Measurements from ENCODE around the gene PNKD. TPM values are rescaled to one million over a fixed set of nuclear protein-coding genes. Genes with fewer than 3 reads are reported as not detected.

Gene PNKD
- total RNA-seq, 4 donors from 2014 or later: 33.4 to 66.4 (median 49.4) TPM

GRCh38 chr2:218281449-218281848 lies 11.1 kb downstream of the PNKD start:
- H3K27ac ChIP-seq: peak overlapping the region; percentile 97
- DNase-seq (ENCODE audit: low spot score in 2 of 2): no peak
- no peaks in the 10 kb centered on the region for H3K9me3 ChIP-seq
- no peak overlapping the region for H3K4me3 ChIP-seq
- TF ChIP-seq POLR2AphosphoS5 (IDR thresholded peaks at IDR 0.05) (peak in 1 of 3 donors; percentile 24), POLR2A (IDR thresholded peaks at IDR 0.05) (no peak)
- peaks cover 54% of the 10 kb centered on the region for H3K36me3 ChIP-seq
- no peaks in the 10 kb centered on the region for H3K27me3 ChIP-seq
- WGBS: 32% methylated on average over 3 of the region's 3 CpGs
- H3K4me1 ChIP-seq: peaks cover 72% of the 10 kb centered on the region

- peaks cover 81% of the 10 kb centered on the region for H3K4me1 ChIP-seq
- H3K27me3 ChIP-seq: no peaks in the 10 kb centered on the region
- peak overlapping the region; percentile 97 for H3K27ac ChIP-seq
- no peaks in the 10 kb centered on the region for H3K9me3 ChIP-seq
- TF ChIP-seq CTCF (IDR thresholded peaks at IDR 0.05) (no peak), EP300 (IDR thresholded peaks at IDR 0.05) (no peak), POLR2AphosphoS5 (IDR thresholded peaks at IDR 0.05) (peak in 1 of 3 donors; percentile 62), POLR2A (IDR thresholded peaks at IDR 0.05) (no peak)
- H3K36me3 ChIP-seq: peaks cover 45% of the 10 kb centered on the region
- peak overlapping the region; percentile 3 for H3K4me3 ChIP-seq
- no peak for DNase-seq (ENCODE audit: low spot score in 2 of 2)
- 28% methylated on average over 16 of the region's 17 CpGs for WGBS
These were observed 12.1 kb downstream of the PNKD start for GRCh38 chr2:218282173-218282991.

GRCh38 chr2:218284106-218284811 lies 13.9 kb downstream of the PNKD start:
- DNase-seq (ENCODE audit: low spot score in 2 of 2): no peak
- TF ChIP-seq POLR2AphosphoS5 (IDR thresholded peaks at IDR 0.05): no peak
- no peak for TF ChIP-seq CTCF (IDR thresholded peaks at IDR 0.05)
- no peak for TF ChIP-seq EP300 (IDR thresholded peaks at IDR 0.05)
- H3K36me3 ChIP-seq: peaks cover 26% of the 10 kb centered on the region
- 48% methylated on average over 15 of the region's 16 CpGs for WGBS
- peak overlapping the region; percentile 29 for H3K4me3 ChIP-seq
- H3K27ac ChIP-seq: peak overlapping the region; percentile 97
- H3K9me3 ChIP-seq: no peaks in the 10 kb centered on the region
- peaks cover 89% of the 10 kb centered on the region for H3K4me1 ChIP-seq
- H3K27me3 ChIP-seq: no peaks in the 10 kb centered on the region

GRCh38 chr2:218285604-218286003 lies 15.3 kb downstream of the PNKD start:
- peaks cover 13% of the 10 kb centered on the region for H3K36me3 ChIP-seq
- peak overlapping the region; percentile 97 for H3K27ac ChIP-seq
- H3K4me1 ChIP-seq: peaks cover 96% of the 10 kb centered on the region
- 19% methylated on average over 4 of the region's 6 CpGs for WGBS
- H3K4me3 ChIP-seq: peak overlapping the region; percentile 45
- no peaks in the 10 kb centered on the region for H3K9me3 ChIP-seq
- no peak for DNase-seq (ENCODE audit: low spot score in 2 of 2)
- TF ChIP-seq POLR2A (IDR thresholded peaks at IDR 0.05): no peak
- peak in 2 of 3 donors; percentile 20 to 45 for TF ChIP-seq POLR2AphosphoS5 (IDR thresholded peaks at IDR 0.05)
- no peaks in the 10 kb centered on the region for H3K27me3 ChIP-seq

- no peaks in the 10 kb centered on the region for H3K9me3 ChIP-seq
- peaks cover 97% of the 10 kb centered on the region for H3K4me1 ChIP-seq
- DNase-seq (ENCODE audit: low spot score in 2 of 2): peak; percentile 96 to 97
- H3K4me3 ChIP-seq: peak overlapping the region; percentile 45
- peak overlapping the region; percentile 97 for H3K27ac ChIP-seq
- TF ChIP-seq POLR2AphosphoS5 (IDR thresholded peaks at IDR 0.05) (peak in 1 of 3 donors; percentile 77), POLR2A (IDR thresholded peaks at IDR 0.05) (peak in 1 of 2 donors; percentile 37), EP300 (IDR thresholded peaks at IDR 0.05) (no peak)
- H3K36me3 ChIP-seq: peaks cover 2% of the 10 kb centered on the region
- 0% methylated on average over 11 of the region's 11 CpGs for WGBS
- no peaks in the 10 kb centered on the region for H3K27me3 ChIP-seq
These were observed 16.5 kb downstream of the PNKD start for GRCh38 chr2:218286570-218287459.

- Histone ChIP-seq H3K36me3 (no peaks in the 10 kb centered on the region), H3K27me3 (no peaks in the 10 kb centered on the region), H3K4me1 (peaks cover 91% of the 10 kb centered on the region), H3K9me3 (no peaks in the 10 kb centered on the region), H3K27ac (peak overlapping the region; percentile 97), H3K4me3 (peak overlapping the region; percentile 73)
- DNase-seq (ENCODE audit: low spot score in 2 of 2): peak in 1 of 2 donors; percentile 66
- no peak for TF ChIP-seq CTCF (IDR thresholded peaks at IDR 0.05)
- peak in 2 of 3 donors; percentile 31 to 46 for TF ChIP-seq POLR2AphosphoS5 (IDR thresholded peaks at IDR 0.05)
- peak in 1 of 2 donors; percentile 33 for TF ChIP-seq POLR2A (IDR thresholded peaks at IDR 0.05)
- WGBS: 21% methylated on average over 6 of the region's 6 CpGs
These were observed 19.5 kb downstream of the PNKD start for GRCh38 chr2:218289639-218290315.

All from suprapubic skin (tissue), 4 donors.